Tibial nerve (tissue), 3 donors: ENCODE results near the gene PTBP1.

Experiments
- POLR2A ChIP-seq, 2 donors: fragments of 450-650 bp; IDR thresholded peaks; one replicate each; pipeline ENCODE4 v1.6.1; 2017; ENCODE audit warnings: antibody characterized with exemption in 2 of 2, mild to moderate bottlenecking in 2 of 2, moderate library complexity in 2 of 2
- TF ChIP-seq, protein P1 (sequence below), 5 experiments: fragments of 200-600 bp in 3 of 5; fragments of 450-650 bp in 2 of 5; sonication (generic) in 3 of 5; IDR thresholded peaks; one replicate each; pipeline ENCODE4 v1.5.1; 2016 to 2019; ENCODE audit warnings: antibody characterized with exemption in 5 of 5, mild to moderate bottlenecking in 3 of 5, moderate library complexity in 2 of 5

DNA sequence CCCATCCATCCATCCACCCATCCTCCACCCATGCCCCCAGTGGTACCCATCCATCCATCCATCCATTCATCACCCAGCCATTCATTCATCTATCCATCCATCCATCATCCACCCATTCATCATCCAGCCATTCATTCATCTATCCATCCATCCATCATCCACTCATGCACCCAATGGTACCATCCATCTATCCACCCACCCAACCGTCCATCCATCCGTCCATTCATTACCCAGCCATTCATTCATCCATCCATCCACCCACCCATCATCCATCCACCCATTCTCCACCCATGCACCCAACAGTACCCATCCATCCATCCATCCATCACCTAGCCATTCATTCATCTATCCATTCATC lies 19.2 kb downstream of the PTBP1 start:
- TF ChIP-seq, protein P1, sequence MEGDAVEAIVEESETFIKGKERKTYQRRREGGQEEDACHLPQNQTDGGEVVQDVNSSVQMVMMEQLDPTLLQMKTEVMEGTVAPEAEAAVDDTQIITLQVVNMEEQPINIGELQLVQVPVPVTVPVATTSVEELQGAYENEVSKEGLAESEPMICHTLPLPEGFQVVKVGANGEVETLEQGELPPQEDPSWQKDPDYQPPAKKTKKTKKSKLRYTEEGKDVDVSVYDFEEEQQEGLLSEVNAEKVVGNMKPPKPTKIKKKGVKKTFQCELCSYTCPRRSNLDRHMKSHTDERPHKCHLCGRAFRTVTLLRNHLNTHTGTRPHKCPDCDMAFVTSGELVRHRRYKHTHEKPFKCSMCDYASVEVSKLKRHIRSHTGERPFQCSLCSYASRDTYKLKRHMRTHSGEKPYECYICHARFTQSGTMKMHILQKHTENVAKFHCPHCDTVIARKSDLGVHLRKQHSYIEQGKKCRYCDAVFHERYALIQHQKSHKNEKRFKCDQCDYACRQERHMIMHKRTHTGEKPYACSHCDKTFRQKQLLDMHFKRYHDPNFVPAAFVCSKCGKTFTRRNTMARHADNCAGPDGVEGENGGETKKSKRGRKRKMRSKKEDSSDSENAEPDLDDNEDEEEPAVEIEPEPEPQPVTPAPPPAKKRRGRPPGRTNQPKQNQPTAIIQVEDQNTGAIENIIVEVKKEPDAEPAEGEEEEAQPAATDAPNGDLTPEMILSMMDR (IDR thresholded peaks at IDR 0.05): no peak
- no peak for TF ChIP-seq POLR2A (IDR thresholded peaks at IDR 0.05)
